ENCODE data around the gene CASK. TPM values are rescaled to one million over a fixed set of nuclear protein-coding genes. Genes with fewer than 3 reads are reported as not detected.

Gene CASK
- total RNA-seq, 1 donor from 2014 or later, result 13.4 TPM

GRCh38 chrX:41730081-41730480, 193.3 kb downstream of the CASK start:
- Histone ChIP-seq H3K36me3 (no peaks in the 10 kb centered on the region), H3K27ac (replicated peaks) (no peak overlapping the region), H3K9me3 (replicated peaks) (no peaks in the 10 kb centered on the region), H3K27me3 (ENCODE audit: low read depth) (no peaks in the 10 kb centered on the region), H3K4me1 (peaks cover 7% of the 10 kb centered on the region), H3K4me3 (no peak overlapping the region)
- no peak for DNase-seq
- intact Hi-C loops (cut with micrococcal nuclease), result no loop called here
- no peak for TF ChIP-seq CTCF (IDR thresholded peaks at IDR 0.05; ENCODE audit: borderline replicate concordance)

- no peak overlapping the region for H3K27ac ChIP-seq (replicated peaks)
- no peaks in the 10 kb centered on the region for H3K9me3 ChIP-seq (replicated peaks)
- no peaks in the 10 kb centered on the region for H3K4me1 ChIP-seq
- no peak overlapping the region for H3K4me3 ChIP-seq
- no peaks in the 10 kb centered on the region for H3K27me3 ChIP-seq (ENCODE audit: low read depth)
- TF ChIP-seq CTCF (IDR thresholded peaks at IDR 0.05; ENCODE audit: borderline replicate concordance), result no peak
- no peak for DNase-seq
- no peaks in the 10 kb centered on the region for H3K36me3 ChIP-seq
- intact Hi-C loops (cut with micrococcal nuclease), result loop anchor here (5.0 kb wide), 1 partner anchor 61 kb away; no protein-coding TSS in a partner anchor
These were observed 195.2 kb downstream of the CASK start for GRCh38 chrX:41728125-41728524.

GRCh38 chrX:41723826-41724225, 199.5 kb downstream of the CASK start, which contains the start of gene GPR82:
TSS of gene GPR82 (plus strand) at chrX:41724181. CDS start at chrX:41727027, 2,846 bp downstream.
- H3K4me1 ChIP-seq, result no peaks in the 10 kb centered on the region
- no peak within 1 kb of the TSS for H3K4me3 ChIP-seq
- no peaks in the 10 kb centered on the region for H3K27me3 ChIP-seq (ENCODE audit: low read depth)
- no peaks in the 10 kb centered on the region for H3K36me3 ChIP-seq
- H3K27ac ChIP-seq (replicated peaks), result no peak within 1 kb of the TSS
- no peak for TF ChIP-seq CTCF (IDR thresholded peaks at IDR 0.05; ENCODE audit: borderline replicate concordance)
- no peaks in the 10 kb centered on the region for H3K9me3 ChIP-seq (replicated peaks)
- intact Hi-C loops (cut with micrococcal nuclease), result no loop called here
- DNase-seq, result no peak

GRCh38 chrX:41722816-41723618, 200.3 kb downstream of the CASK start:
- intact Hi-C loops (cut with micrococcal nuclease), result no loop called here
- Histone ChIP-seq H3K4me1 (no peaks in the 10 kb centered on the region), H3K27ac (replicated peaks) (no peak overlapping the region), H3K27me3 (ENCODE audit: low read depth) (no peaks in the 10 kb centered on the region), H3K36me3 (no peaks in the 10 kb centered on the region), H3K9me3 (replicated peaks) (no peaks in the 10 kb centered on the region), H3K4me3 (no peak overlapping the region)
- TF ChIP-seq CTCF (IDR thresholded peaks at IDR 0.05; ENCODE audit: borderline replicate concordance), result no peak
- DNase-seq, result no peak

GRCh38 chrX:41722214-41722613, 201.1 kb downstream of the CASK start:
- Histone ChIP-seq H3K4me1 (no peaks in the 10 kb centered on the region), H3K27ac (replicated peaks) (no peak overlapping the region), H3K9me3 (replicated peaks) (no peaks in the 10 kb centered on the region), H3K4me3 (no peak overlapping the region), H3K36me3 (no peaks in the 10 kb centered on the region), H3K27me3 (ENCODE audit: low read depth) (no peaks in the 10 kb centered on the region)
- intact Hi-C loops (cut with micrococcal nuclease), result no loop called here
- TF ChIP-seq CTCF (IDR thresholded peaks at IDR 0.05; ENCODE audit: borderline replicate concordance), result no peak
- no peak for DNase-seq

Data from left ventricle myocardium inferior (tissue), 1 donor.